A673 (cell line): Measurements from ENCODE around the gene ZC2HC1C. TPM values are rescaled to one million over a fixed set of nuclear protein-coding genes. Genes with fewer than 3 reads are reported as not detected.

ENCODE experiments used
- BruUV-seq: library from RNA; stranded (reverse); fragments of 400-500 nt; replicated peaks from 2 replicates; lab custom pipeline; 2021; lab: Mats Ljungman, UMichigan
- CTCF ChIA-PET: fragments of 300-600 bp; sonication (Branson Sonifier 250); formaldehyde crosslinking; loops from one replicate; lab custom pipeline; 2022; ENCODE audit warnings: antibody characterized with exemption; lab: Charles Lee
- POLR2A ChIA-PET: fragments of 300-600 bp; sonication (Branson Sonifier 250); formaldehyde crosslinking; loops from one replicate; lab custom pipeline; 2022; ENCODE audit warnings: antibody characterized with exemption; ENCODE audit not compliant: low non-redundant PET; lab: Charles Lee
- DNase-seq: peaks from one replicate; pipeline ENCODE4 v3.0.0-alpha.2; 2015; ENCODE audit warnings: low spot score
- H3K27ac ChIP-seq: fragments of 200-600 bp; sonication (generic); 2 replicates; pipeline ENCODE4 v1.5.1; 2016; ENCODE audit warnings: mixed run types, low read depth, mild to moderate bottlenecking, mixed read lengths, antibody characterized with exemption, low read length; ENCODE audit not compliant: poor library complexity, severe bottlenecking
- H3K27me3 ChIP-seq: fragments of 200-600 bp; sonication (generic); replicated peaks from 2 replicates; pipeline ENCODE4 v1.6.1; 2017; ENCODE audit warnings: mixed run types, low read depth, mild to moderate bottlenecking, mixed read lengths, antibody characterized with exemption, low read length; ENCODE audit not compliant: insufficient read depth, poor library complexity
- H3K36me3 ChIP-seq: fragments of 200-600 bp; sonication (generic); 2 replicates; pipeline ENCODE4 v1.6.1; 2016; ENCODE audit warnings: mixed run types, mild to moderate bottlenecking, mixed read lengths, antibody characterized with exemption, low read length; ENCODE audit not compliant: insufficient read depth, poor library complexity, severe bottlenecking
- H3K4me1 ChIP-seq: fragments of 200-600 bp; sonication (generic); 2 replicates; pipeline ENCODE4 v1.6.1; 2017; ENCODE audit warnings: mixed run types, mild to moderate bottlenecking, mixed read lengths, antibody characterized with exemption, low read length; ENCODE audit not compliant: insufficient read depth, poor library complexity, severe bottlenecking
- H3K4me3 ChIP-seq: fragments of 200-600 bp; sonication (generic); 2 replicates; pipeline ENCODE4 v1.5.1; 2016; ENCODE audit warnings: low read depth, mixed run types, mild to moderate bottlenecking, mixed read lengths, low read length; ENCODE audit not compliant: poor library complexity, severe bottlenecking
- H3K9me3 ChIP-seq: fragments of 200-600 bp; sonication (generic); 2 replicates; pipeline ENCODE4 v1.6.1; 2016; ENCODE audit warnings: mixed run types, low read depth, mild to moderate bottlenecking, mixed read lengths, antibody characterized with exemption, low read length; ENCODE audit not compliant: poor library complexity, severe bottlenecking
- EZH2 ChIP-seq: fragments of 200-600 bp; sonication (generic); IDR thresholded peaks from 2 replicates; pipeline ENCODE4 v1.6.1; 2017; ENCODE audit warnings: borderline replicate concordance, low read depth, mild to moderate bottlenecking, mixed read lengths, antibody characterized with exemption, low read length; ENCODE audit not compliant: poor library complexity, severe bottlenecking
- intact Hi-C: fragments of 100-400 bp; cut with micrococcal nuclease; formaldehyde crosslinking; loops from one replicate; pipeline ENCODE4 v1.10.0; 2022; ENCODE audit not compliant: unreplicated experiment
- total RNA-seq: library from RNA; stranded (reverse); gene quantifications from 2 replicates; pipeline ENCODE4 v1.2.3, GENCODE V29; 2021
- TF ChIP-seq, protein P1 (sequence below): fragments of 300-800, 200-600 bp; sonication (generic); conservative IDR thresholded peaks from 2 replicates; pipeline ENCODE4 v1.5.1; 2017; ENCODE audit warnings: low read depth, mild to moderate bottlenecking, antibody characterized with exemption, low read length, moderate library complexity, mixed read lengths

ZC2HC1C gene
- total RNA-seq, 1 experiment from 2014 or later = 1.0 TPM

DNA sequence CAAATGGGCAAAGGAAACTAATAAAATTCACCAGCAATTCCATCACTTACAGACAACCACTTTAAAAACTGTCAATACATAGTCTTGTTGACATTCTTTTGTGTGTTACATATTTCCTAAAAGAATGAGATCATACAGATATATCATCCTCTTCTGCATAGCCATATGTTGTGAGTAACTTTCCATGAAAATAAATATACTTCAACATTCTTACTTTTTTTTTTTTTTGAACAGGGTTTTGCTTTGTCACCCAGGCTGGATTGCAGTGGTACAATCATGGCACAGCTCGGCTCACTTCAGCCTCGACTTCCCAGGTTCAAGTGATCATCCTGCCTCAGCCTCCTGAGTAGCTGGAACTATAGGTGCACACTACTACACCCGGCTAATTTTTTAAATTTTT, 20.9 kb downstream of the ZC2HC1C start:
- TF ChIP-seq, protein P1, sequence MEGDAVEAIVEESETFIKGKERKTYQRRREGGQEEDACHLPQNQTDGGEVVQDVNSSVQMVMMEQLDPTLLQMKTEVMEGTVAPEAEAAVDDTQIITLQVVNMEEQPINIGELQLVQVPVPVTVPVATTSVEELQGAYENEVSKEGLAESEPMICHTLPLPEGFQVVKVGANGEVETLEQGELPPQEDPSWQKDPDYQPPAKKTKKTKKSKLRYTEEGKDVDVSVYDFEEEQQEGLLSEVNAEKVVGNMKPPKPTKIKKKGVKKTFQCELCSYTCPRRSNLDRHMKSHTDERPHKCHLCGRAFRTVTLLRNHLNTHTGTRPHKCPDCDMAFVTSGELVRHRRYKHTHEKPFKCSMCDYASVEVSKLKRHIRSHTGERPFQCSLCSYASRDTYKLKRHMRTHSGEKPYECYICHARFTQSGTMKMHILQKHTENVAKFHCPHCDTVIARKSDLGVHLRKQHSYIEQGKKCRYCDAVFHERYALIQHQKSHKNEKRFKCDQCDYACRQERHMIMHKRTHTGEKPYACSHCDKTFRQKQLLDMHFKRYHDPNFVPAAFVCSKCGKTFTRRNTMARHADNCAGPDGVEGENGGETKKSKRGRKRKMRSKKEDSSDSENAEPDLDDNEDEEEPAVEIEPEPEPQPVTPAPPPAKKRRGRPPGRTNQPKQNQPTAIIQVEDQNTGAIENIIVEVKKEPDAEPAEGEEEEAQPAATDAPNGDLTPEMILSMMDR = no peak
- no peak for TF ChIP-seq EZH2
- Histone ChIP-seq H3K27ac (no peak overlapping the region), H3K4me1 (no peaks in the 10 kb centered on the region), H3K27me3 (no peaks in the 10 kb centered on the region), H3K36me3 (peaks cover 44% of the 10 kb centered on the region), H3K9me3 (no peaks in the 10 kb centered on the region), H3K4me3 (no peak overlapping the region)
- ChIA-PET POLR2A (no interaction called here), CTCF (no interaction called here)
- intact Hi-C loops = loop anchor here (10.0 kb wide), 1 partner anchor 486 kb away; no protein-coding TSS in a partner anchor
- DNase-seq = no peak
- BruUV-seq = no TSS peak

DNA sequence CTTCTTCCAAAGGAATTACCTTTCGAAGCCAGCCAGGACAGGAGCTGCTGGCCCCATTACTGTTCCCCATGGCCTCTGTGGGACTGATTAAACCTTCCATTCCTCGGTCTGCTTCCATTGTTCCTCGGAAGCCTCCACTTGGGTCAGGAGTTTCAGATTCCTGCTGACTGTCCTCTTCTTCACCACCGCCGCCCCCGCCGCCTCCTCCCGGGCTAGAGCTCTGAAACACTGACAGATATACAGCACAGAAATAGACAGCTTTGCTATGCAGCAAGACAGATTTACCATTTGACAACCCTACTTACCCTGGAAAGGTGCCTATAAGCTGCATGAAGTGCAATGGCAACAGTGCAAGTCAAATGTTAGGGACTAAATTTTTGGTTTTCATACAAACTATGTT, 21.8 kb downstream of the ZC2HC1C start:
- Histone ChIP-seq H3K4me3 (no peak overlapping the region), H3K27ac (no peak overlapping the region), H3K4me1 (no peaks in the 10 kb centered on the region), H3K36me3 (peaks cover 50% of the 10 kb centered on the region), H3K9me3 (no peaks in the 10 kb centered on the region), H3K27me3 (no peaks in the 10 kb centered on the region)
- TF ChIP-seq EZH2 = no peak
- TF ChIP-seq, protein P1 = no peak
- intact Hi-C loops = loop anchor here (10.0 kb wide), 1 partner anchor 486 kb away; no protein-coding TSS in a partner anchor
- CTCF ChIA-PET = interaction anchor here (1.1 kb wide), 1 partner anchor 185 kb away, joined by 4 read pairs; no protein-coding TSS in a partner anchor
- no TSS peak for BruUV-seq
- POLR2A ChIA-PET = no interaction called here
- DNase-seq = no peak

- H3K4me1 ChIP-seq = no peaks in the 10 kb centered on the region
- no peak for DNase-seq
- no peaks in the 10 kb centered on the region for H3K9me3 ChIP-seq
- H3K36me3 ChIP-seq = peaks cover 44% of the 10 kb centered on the region
- no TSS peak for BruUV-seq
- no peak overlapping the region for H3K27ac ChIP-seq
- ChIA-PET POLR2A (no interaction called here), CTCF (no interaction called here)
- H3K4me3 ChIP-seq = no peak overlapping the region
- H3K27me3 ChIP-seq = no peaks in the 10 kb centered on the region
- intact Hi-C loops = loop anchor here (10.0 kb wide), 1 partner anchor 488 kb away; no protein-coding TSS in a partner anchor
- TF ChIP-seq EZH2 = no peak
- TF ChIP-seq, protein P1 = no peak
Observed at GRCh38 chr14:75092698-75093097, 23.3 kb downstream of the ZC2HC1C start.
